ENCODE results near the gene CCN5. TPM values are rescaled to one million over a fixed set of nuclear protein-coding genes. Genes with fewer than 3 reads are reported as not detected.

The CCN5 gene
- total and polyA plus RNA-seq, 2 of the 13 experiments (the other 11 are each of a cell fraction or from before 2014, with no cell fraction given) = 0.12 TPM; not detected in 1

GRCh38 chr20:44692932-44693480 lies 22.2 kb upstream of the CCN5 start (continued):
- TF ChIP-seq ZZZ3 (CRISPR knock-in tag; IDR thresholded peaks at IDR 0.05; ENCODE audit: borderline replicate concordance) = no peak
- TF ChIP-seq ZNF329 (CRISPR knock-in tag; IDR thresholded peaks at IDR 0.05; ENCODE audit: low read depth) = no peak
- no peak for TF ChIP-seq MYNN (CRISPR knock-in tag; IDR thresholded peaks at IDR 0.05; ENCODE audit: low read depth)
- TF ChIP-seq KDM5A (IDR thresholded peaks at IDR 0.05; ENCODE audit: borderline replicate concordance, low read length) = no peak
- TF ChIP-seq ARID3A (IDR thresholded peaks at IDR 0.05; ENCODE audit: low read depth, low read length) = peak; percentile 61; the same call in 1 of the 2 replicates
- no peak for TF ChIP-seq JDP2 (CRISPR knock-in tag; IDR thresholded peaks at IDR 0.05; ENCODE audit: borderline replicate concordance)
- TF ChIP-seq FOSL2 (CRISPR knock-in tag; IDR thresholded peaks at IDR 0.05) = peak; percentile 99
- TF ChIP-seq ZNF101 (CRISPR knock-in tag; IDR thresholded peaks at IDR 0.05; ENCODE audit: borderline replicate concordance, low read depth) = no peak
- no peak for TF ChIP-seq ZNF703 (CRISPR knock-in tag; IDR thresholded peaks at IDR 0.05; ENCODE audit: borderline replicate concordance)
- TF ChIP-seq PLSCR1 (CRISPR knock-in tag; IDR thresholded peaks at IDR 0.05; ENCODE audit: borderline replicate concordance) = no peak
- TF ChIP-seq NFIB (CRISPR knock-in tag; IDR thresholded peaks at IDR 0.05; ENCODE audit: borderline replicate concordance) = no peak
- TF ChIP-seq RARG (CRISPR knock-in tag; IDR thresholded peaks at IDR 0.05; ENCODE audit: low read depth) = no peak
- no peak for TF ChIP-seq CENPT (CRISPR knock-in tag; IDR thresholded peaks at IDR 0.05; ENCODE audit: low read depth)
- no peak for TF ChIP-seq ARNT (IDR thresholded peaks at IDR 0.05)
- no peak for TF ChIP-seq CEBPZ (IDR thresholded peaks at IDR 0.05; ENCODE audit: low read length)
- no peak for TF ChIP-seq ZNF224 (CRISPR knock-in tag; IDR thresholded peaks at IDR 0.05)
- TF ChIP-seq FLYWCH1 (CRISPR knock-in tag; IDR thresholded peaks at IDR 0.05) = no peak
- no peak for TF ChIP-seq ARHGAP35 (CRISPR knock-in tag; IDR thresholded peaks at IDR 0.05; ENCODE audit: borderline replicate concordance)
- no peak for TF ChIP-seq JARID2 (CRISPR knock-in tag; IDR thresholded peaks at IDR 0.05; ENCODE audit: insufficient replicate concordance)
- peak; percentile 49 to 73; a peak in 3 of 4 replicates for TF ChIP-seq EP300 (IDR thresholded peaks at IDR 0.05; ENCODE audit: low read depth in 2 of 2, low read length in 2 of 2)
- peak; percentile 59; the same call in 1 of the 2 replicates for TF ChIP-seq EP300 (CRISPR knock-in tag; IDR thresholded peaks at IDR 0.05; ENCODE audit: borderline replicate concordance)
- no peak; the same call in 1 of the 2 replicates for TF ChIP-seq GABPB1 (CRISPR knock-in tag; IDR thresholded peaks at IDR 0.05)
- TF ChIP-seq ZIK1 (CRISPR knock-in tag; IDR thresholded peaks at IDR 0.05; ENCODE audit: borderline replicate concordance, low read depth) = no peak
- TF ChIP-seq BRD4 (CRISPR knock-in tag; IDR thresholded peaks at IDR 0.05) = no peak
- TF ChIP-seq TBP (CRISPR knock-in tag; IDR thresholded peaks at IDR 0.05) = no peak
- 0 out of 2 replicates have a peak, but pooled peaks have one; percentile 11 for TF ChIP-seq SMARCC2 (IDR thresholded peaks at IDR 0.05)
